ENCODE measurements around the gene CHMP1A. TPM values are rescaled to one million over a fixed set of nuclear protein-coding genes. Genes with fewer than 3 reads are reported as not detected.

The CHMP1A gene
- total and polyA plus RNA-seq, 4 donors, result 48.0 to 114 (median 84.8) TPM

- Histone ChIP-seq H3K36me3 (ENCODE audit: control insufficient read depth, insufficient read depth, low read length) (peaks cover 2% of the 10 kb centered on the region), H3K9me3 (ENCODE audit: control insufficient read depth, insufficient read depth, low read length) (no peaks in the 10 kb centered on the region), H3K4me3 (ENCODE audit: low read depth, low read length) (no peak overlapping the region), H3K27ac (ENCODE audit: low read depth, low read length) (no peak overlapping the region), H3K4me1 (ENCODE audit: control insufficient read depth, insufficient read depth, low read length) (peaks cover 11% of the 10 kb centered on the region), H3K27me3 (ENCODE audit: control insufficient read depth, insufficient read depth, low read length) (no peaks in the 10 kb centered on the region)
- DNase-seq (ENCODE audit: low read depth in 4 of 6, low spot score in 6 of 6), result no peak
- 89% methylated on average over 4 of the region's 16 CpGs for WGBS (ENCODE audit: insufficient coverage)
Observed at GRCh38 chr16:89618109-89618998, 39.2 kb downstream of the CHMP1A start.

GRCh38 chr16:89617036-89617435, 40.5 kb downstream of the CHMP1A start:
- Histone ChIP-seq H3K27ac (ENCODE audit: low read depth, low read length) (no peak overlapping the region), H3K27me3 (ENCODE audit: control insufficient read depth, insufficient read depth, low read length) (no peaks in the 10 kb centered on the region), H3K9me3 (ENCODE audit: control insufficient read depth, insufficient read depth, low read length) (no peaks in the 10 kb centered on the region), H3K4me3 (ENCODE audit: low read depth, low read length) (no peak overlapping the region), H3K4me1 (ENCODE audit: control insufficient read depth, insufficient read depth, low read length) (peaks cover 11% of the 10 kb centered on the region), H3K36me3 (ENCODE audit: control insufficient read depth, insufficient read depth, low read length) (peaks cover 2% of the 10 kb centered on the region)
- 74% methylated on average over 6 of the region's 6 CpGs for WGBS (ENCODE audit: insufficient coverage)
- no peak for DNase-seq (ENCODE audit: low read depth in 4 of 6, low spot score in 6 of 6)

- Histone ChIP-seq H3K27ac (ENCODE audit: low read depth, low read length) (no peak overlapping the region), H3K9me3 (ENCODE audit: control insufficient read depth, insufficient read depth, low read length) (no peaks in the 10 kb centered on the region), H3K36me3 (ENCODE audit: control insufficient read depth, insufficient read depth, low read length) (peaks cover 2% of the 10 kb centered on the region), H3K4me1 (ENCODE audit: control insufficient read depth, insufficient read depth, low read length) (peaks cover 10% of the 10 kb centered on the region), H3K4me3 (ENCODE audit: low read depth, low read length) (no peak overlapping the region), H3K27me3 (ENCODE audit: control insufficient read depth, insufficient read depth, low read length) (no peaks in the 10 kb centered on the region)
- no peak for DNase-seq (ENCODE audit: low read depth in 4 of 6, low spot score in 6 of 6)
- 90% methylated on average over 20 of the region's 20 CpGs for WGBS (ENCODE audit: insufficient coverage)
Observed at GRCh38 chr16:89616623-89617022, 40.9 kb downstream of the CHMP1A start.

- no peak for DNase-seq (ENCODE audit: low read depth in 4 of 6, low spot score in 6 of 6)
- H3K9me3 ChIP-seq (ENCODE audit: control insufficient read depth, insufficient read depth, low read length), result no peaks in the 10 kb centered on the region
- H3K36me3 ChIP-seq (ENCODE audit: control insufficient read depth, insufficient read depth, low read length), result peaks cover 2% of the 10 kb centered on the region
- no peak overlapping the region for H3K4me3 ChIP-seq (ENCODE audit: low read depth, low read length)
- 29% methylated on average over 10 of the region's 17 CpGs for WGBS (ENCODE audit: insufficient coverage)
- H3K4me1 ChIP-seq (ENCODE audit: control insufficient read depth, insufficient read depth, low read length), result peaks cover 4% of the 10 kb centered on the region
- no peaks in the 10 kb centered on the region for H3K27me3 ChIP-seq (ENCODE audit: control insufficient read depth, insufficient read depth, low read length)
- no peak overlapping the region for H3K27ac ChIP-seq (ENCODE audit: low read depth, low read length)
Observed at GRCh38 chr16:89615596-89616090, 41.9 kb downstream of the CHMP1A start.

GRCh38 chr16:89615176-89615575, 42.3 kb downstream of the CHMP1A start:
- Histone ChIP-seq H3K4me3 (ENCODE audit: low read depth, low read length) (no peak overlapping the region), H3K27ac (ENCODE audit: low read depth, low read length) (no peak overlapping the region), H3K4me1 (ENCODE audit: control insufficient read depth, insufficient read depth, low read length) (no peaks in the 10 kb centered on the region), H3K36me3 (ENCODE audit: control insufficient read depth, insufficient read depth, low read length) (peaks cover 2% of the 10 kb centered on the region), H3K27me3 (ENCODE audit: control insufficient read depth, insufficient read depth, low read length) (no peaks in the 10 kb centered on the region), H3K9me3 (ENCODE audit: control insufficient read depth, insufficient read depth, low read length) (no peaks in the 10 kb centered on the region)
- 67% methylated on average over 13 of the region's 13 CpGs for WGBS (ENCODE audit: insufficient coverage)
- DNase-seq (ENCODE audit: low read depth in 4 of 6, low spot score in 6 of 6), result no peak

GRCh38 chr16:89613954-89614459, 43.5 kb downstream of the CHMP1A start:
- Histone ChIP-seq H3K27me3 (ENCODE audit: control insufficient read depth, insufficient read depth, low read length) (no peaks in the 10 kb centered on the region), H3K36me3 (ENCODE audit: control insufficient read depth, insufficient read depth, low read length) (peaks cover 2% of the 10 kb centered on the region), H3K9me3 (ENCODE audit: control insufficient read depth, insufficient read depth, low read length) (no peaks in the 10 kb centered on the region), H3K4me1 (ENCODE audit: control insufficient read depth, insufficient read depth, low read length) (no peaks in the 10 kb centered on the region), H3K4me3 (ENCODE audit: low read depth, low read length) (no peak overlapping the region), H3K27ac (ENCODE audit: low read depth, low read length) (no peak overlapping the region)
- 84% methylated on average over 22 of the region's 22 CpGs for WGBS (ENCODE audit: insufficient coverage)
- DNase-seq (ENCODE audit: low read depth in 4 of 6, low spot score in 6 of 6), result no peak

- no peak for DNase-seq (ENCODE audit: low read depth in 4 of 6, low spot score in 6 of 6)
- H3K27ac ChIP-seq (ENCODE audit: low read depth, low read length), result no peak within 1 kb of the TSS
Observed at GRCh38 chr16:89613231-89613953, 44.1 kb downstream of the CHMP1A start, which contains the start of gene DPEP1. Gene DPEP1 (plus strand): TSS chr16:89613642. CDS start chr16:89630411, 16,769 bp downstream.

GRCh38 chr16:89612415-89613166, 44.9 kb downstream of the CHMP1A start:
- H3K27me3 ChIP-seq (ENCODE audit: control insufficient read depth, insufficient read depth, low read length), result no peaks in the 10 kb centered on the region
- H3K36me3 ChIP-seq (ENCODE audit: control insufficient read depth, insufficient read depth, low read length), result peaks cover 2% of the 10 kb centered on the region
- H3K4me1 ChIP-seq (ENCODE audit: control insufficient read depth, insufficient read depth, low read length), result no peaks in the 10 kb centered on the region
- no peaks in the 10 kb centered on the region for H3K9me3 ChIP-seq (ENCODE audit: control insufficient read depth, insufficient read depth, low read length)
- WGBS (ENCODE audit: insufficient coverage), result 73% methylated on average over 19 of the region's 20 CpGs
- H3K27ac ChIP-seq (ENCODE audit: low read depth, low read length), result no peak overlapping the region
- peak in 1 of 6 donors; percentile 3 for DNase-seq (ENCODE audit: low read depth in 4 of 6, low spot score in 6 of 6)
- no peak overlapping the region for H3K4me3 ChIP-seq (ENCODE audit: low read depth, low read length)

More at GRCh38 chr16:89613231-89613953, 44.1 kb downstream of the CHMP1A start, which contains the start of gene DPEP1:
- H3K36me3 ChIP-seq (ENCODE audit: control insufficient read depth, insufficient read depth, low read length), result peaks cover 2% of the 10 kb centered on the region
- H3K4me3 ChIP-seq (ENCODE audit: low read depth, low read length), result no peak within 1 kb of the TSS
- no peaks in the 10 kb centered on the region for H3K9me3 ChIP-seq (ENCODE audit: control insufficient read depth, insufficient read depth, low read length)
- H3K4me1 ChIP-seq (ENCODE audit: control insufficient read depth, insufficient read depth, low read length), result no peaks in the 10 kb centered on the region
- 64% methylated on average over 17 of the region's 19 CpGs for WGBS (ENCODE audit: insufficient coverage)
- H3K27me3 ChIP-seq (ENCODE audit: control insufficient read depth, insufficient read depth, low read length), result no peaks in the 10 kb centered on the region

GRCh38 chr16:89610108-89610453, 47.4 kb downstream of the CHMP1A start:
- WGBS (ENCODE audit: insufficient coverage), result no CpG with 5 or more reads among the region's 1 CpG
- Histone ChIP-seq H3K4me1 (ENCODE audit: control insufficient read depth, insufficient read depth, low read length) (peaks cover under 1% of the 10 kb centered on the region), H3K4me3 (ENCODE audit: low read depth, low read length) (no peak overlapping the region), H3K27ac (ENCODE audit: low read depth, low read length) (no peak overlapping the region), H3K27me3 (ENCODE audit: control insufficient read depth, insufficient read depth, low read length) (no peaks in the 10 kb centered on the region), H3K36me3 (ENCODE audit: control insufficient read depth, insufficient read depth, low read length) (peaks cover 2% of the 10 kb centered on the region), H3K9me3 (ENCODE audit: control insufficient read depth, insufficient read depth, low read length) (no peaks in the 10 kb centered on the region)
- no peak for DNase-seq (ENCODE audit: low read depth in 4 of 6, low spot score in 6 of 6)
